HG03280 (cell line): Measurements from ENCODE around the gene UNC13D.
"Not testable (repeated sequence)": the region's sequence is repeated elsewhere in the genome, so short reads cannot be mapped to it uniquely, and the experiment has no call there.

Source experiments
- ATAC-seq: cut with Tn5 transposase; IDR thresholded peaks from one replicate; pipeline ENCODE4 v1.9.1; 2021; ENCODE audit warnings: mild to moderate bottlenecking, moderate library complexity; ENCODE audit not compliant: unreplicated experiment

Gene UNC13D

DNA sequence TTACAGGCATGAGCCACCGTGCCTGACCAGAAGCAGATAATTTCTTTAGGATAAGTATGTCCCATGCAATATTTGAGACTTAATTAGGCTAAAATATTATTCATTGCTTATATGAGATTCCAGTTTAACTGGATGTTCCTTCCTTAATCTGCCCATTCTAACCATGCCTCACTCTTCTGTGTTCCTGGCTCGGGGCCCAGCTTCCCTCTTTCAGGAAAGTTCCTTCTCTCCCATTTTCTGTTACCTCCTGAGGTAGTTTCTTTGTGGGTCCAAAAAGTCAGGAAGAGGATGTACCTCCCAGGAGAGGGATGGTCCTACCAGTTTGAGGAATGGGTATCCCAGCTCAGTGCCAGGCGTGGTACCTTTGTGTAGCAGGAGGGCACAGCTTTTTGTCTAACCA, 36.3 kb downstream of the UNC13D start:
- ATAC-seq = no peak

DNA sequence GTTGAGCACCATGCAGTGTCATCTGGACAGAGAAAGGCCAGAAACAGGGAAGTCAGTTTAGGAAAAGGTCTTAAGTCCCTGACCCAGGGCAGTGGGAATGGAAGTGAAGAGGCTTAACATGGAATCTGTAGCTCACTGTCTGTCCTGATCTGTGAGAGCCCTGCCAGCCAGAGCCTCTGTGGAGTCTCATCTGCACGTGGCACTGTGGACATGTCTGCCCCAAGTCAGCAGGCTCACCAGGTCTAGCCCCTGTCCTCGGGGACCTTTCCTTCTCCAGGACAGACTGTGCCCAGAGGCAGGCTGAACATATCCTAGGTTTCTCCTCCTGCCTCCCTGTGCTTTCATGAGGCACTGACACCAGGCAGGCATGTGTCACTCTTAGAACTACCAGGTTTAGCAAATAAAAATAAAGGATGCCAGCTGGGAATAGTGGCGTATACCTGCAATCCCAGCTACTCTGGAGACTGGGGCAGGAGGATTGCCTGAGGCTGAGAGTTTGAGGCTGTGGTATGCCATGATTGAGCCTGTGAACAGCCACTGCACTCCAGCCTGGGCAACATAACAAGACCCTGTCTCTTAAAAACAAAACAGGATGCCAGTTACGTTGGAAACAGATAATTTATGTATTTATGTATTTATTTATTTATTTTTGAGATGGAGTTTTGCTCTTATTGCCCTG, 37.2 kb downstream of the UNC13D start:
- no peak for ATAC-seq

DNA sequence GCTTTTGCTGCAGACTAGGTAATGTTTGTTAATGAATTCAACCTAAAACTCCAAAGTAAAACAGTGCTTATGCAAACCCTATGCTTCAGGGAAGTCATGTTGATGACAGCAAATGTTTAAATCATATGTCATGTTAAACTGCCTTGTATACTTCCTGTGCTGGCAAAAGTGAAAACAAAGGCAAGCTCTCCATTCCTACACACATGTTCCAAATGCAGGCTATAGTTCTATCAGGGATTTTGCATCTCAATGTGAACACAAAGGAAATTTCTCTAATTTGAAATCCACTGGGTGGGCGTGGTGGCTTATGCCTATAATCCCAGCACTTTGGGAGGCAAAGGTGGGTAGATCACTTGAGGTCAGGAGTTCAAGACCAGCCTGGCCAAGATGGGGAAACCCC, 40.3 kb downstream of the UNC13D start:
- no peak for ATAC-seq

DNA sequence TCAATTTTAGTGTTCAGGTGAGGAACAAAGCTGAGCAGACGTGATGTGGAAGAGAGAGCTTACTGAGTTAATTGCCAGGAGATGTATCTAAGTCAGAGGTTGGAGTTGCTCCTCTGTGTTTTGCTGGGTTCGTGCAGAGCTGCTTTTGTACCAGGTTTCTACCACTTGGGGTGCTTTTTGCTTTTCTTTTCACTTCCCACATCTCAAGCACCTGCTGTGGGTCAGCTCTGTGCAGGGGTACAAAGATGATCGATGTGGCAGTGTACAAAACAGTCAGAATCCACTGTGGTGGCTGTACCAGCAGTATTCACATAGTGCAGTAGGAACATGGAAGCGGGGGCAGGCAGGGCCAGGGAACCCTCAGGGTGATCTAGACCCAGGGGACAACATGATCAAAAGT, 44.8 kb downstream of the UNC13D start:
- ATAC-seq = no peak

DNA sequence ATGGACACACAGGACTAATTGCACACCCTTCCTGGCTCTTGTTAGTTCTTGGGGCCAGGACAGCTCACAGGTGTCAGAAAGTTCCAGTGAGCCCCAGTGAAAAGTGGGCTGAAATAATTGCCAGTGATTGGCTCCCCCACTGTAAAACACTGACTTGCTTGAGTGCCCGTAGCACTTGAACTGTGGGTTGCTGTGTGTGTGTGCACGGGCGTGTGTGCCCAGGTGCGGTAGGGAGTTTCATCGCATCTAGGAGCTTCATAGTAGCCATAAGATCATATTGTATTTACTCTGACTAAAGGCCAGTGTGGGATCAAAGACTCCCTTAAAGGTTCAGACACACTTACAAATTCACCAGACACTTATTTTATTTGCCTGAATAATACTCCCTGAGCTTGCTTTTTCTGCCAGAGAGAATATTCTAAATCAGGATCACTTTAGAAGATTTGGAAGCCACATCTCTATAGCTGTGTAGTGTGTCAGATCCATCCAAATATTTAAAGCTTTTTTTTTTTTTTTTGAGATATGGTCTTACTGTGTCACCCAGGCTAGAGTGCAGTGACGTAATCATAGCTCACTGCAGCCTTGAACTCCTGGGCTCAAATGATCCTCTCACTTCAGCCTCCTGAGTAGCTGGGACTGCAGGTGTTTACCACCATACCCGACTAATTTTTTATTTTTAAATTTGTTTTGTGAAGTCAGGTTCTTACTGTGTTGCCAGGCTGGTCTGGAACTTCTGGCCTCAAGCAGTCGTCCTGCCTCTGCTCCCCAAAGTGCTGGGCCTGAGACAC, 48.2 kb downstream of the UNC13D start:
- ATAC-seq = no peak

DNA sequence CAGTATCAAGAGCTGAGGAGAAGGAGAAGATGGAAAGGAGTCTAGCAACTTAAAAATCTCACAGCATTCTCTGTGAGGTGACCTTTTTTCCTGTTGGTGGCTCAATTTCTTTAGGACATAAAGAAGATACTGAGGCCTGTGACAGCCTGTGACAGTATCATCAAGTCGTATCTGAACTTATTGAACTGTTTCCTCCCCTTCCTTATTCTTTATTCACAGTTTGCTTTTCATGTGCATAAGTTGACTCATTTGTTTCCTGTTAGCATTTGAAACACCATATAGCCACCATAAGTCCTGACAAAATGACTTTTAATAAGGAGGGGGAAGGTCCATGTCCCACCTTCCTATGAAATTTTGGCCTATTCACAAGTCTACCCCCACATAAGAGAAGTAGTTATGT, 50.7 kb downstream of the UNC13D start:
- no peak for ATAC-seq

DNA sequence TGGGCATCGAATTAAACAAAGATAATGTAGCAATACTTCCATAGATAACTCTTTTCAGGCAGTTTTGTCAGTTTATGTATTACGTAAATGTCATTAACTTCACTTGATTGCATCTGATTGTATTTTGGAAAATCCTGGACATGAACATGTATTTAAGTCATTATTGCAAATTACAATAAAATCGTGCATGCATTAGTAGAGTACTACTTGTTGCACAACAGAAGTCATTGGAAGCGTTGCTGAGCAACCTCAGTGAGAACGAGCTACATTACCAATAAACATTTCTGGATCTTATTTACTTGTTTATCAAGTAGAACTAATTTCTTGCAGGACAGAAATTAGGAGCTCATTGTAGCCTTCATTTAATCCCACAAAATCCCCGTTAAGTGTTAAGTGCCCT, 53.0 kb downstream of the UNC13D start:
- no peak for ATAC-seq

DNA sequence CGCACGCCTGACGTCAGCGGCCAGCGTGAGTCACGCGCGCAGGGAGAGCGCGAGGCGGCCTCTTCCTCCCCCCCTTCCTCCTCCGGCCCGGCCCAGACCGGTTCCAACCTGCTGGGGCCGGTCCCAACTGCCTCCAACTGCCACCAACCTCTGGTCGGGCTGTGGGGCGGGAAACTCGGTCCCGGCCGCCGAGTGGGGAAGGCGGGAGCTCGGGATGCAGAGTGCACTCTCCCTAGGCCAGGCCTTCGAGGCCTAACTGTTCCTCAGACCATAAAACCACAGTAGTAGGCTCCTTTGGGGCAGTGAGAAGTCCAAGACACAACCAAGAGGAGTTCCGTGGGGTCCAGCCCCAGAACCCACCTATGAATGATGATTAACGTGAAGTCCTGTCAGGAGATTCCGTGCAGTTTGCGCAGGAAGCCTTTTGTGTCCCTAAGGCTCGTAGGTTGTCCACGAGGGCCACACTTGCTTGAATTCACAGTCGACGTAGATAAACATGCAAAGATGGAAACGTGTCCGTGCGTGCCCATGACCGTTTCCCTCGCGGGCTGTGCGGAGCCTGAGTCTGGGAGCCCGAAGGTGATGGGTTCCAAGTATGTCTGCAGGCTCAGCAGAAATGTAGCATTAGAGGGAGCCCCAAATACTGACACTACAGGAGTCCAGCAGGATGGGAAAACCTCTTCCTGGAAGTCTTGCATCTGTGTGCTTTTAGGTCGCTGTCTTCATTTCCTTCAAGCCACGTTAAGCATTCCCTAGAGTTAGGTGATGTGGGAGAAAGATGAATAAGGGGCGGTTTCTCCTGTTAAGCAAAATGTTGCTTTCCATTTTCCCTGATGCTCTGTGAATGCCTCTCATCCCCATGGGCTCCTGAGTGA, 59.0 kb downstream of the UNC13D start:
- peak; percentile 59 for ATAC-seq

DNA sequence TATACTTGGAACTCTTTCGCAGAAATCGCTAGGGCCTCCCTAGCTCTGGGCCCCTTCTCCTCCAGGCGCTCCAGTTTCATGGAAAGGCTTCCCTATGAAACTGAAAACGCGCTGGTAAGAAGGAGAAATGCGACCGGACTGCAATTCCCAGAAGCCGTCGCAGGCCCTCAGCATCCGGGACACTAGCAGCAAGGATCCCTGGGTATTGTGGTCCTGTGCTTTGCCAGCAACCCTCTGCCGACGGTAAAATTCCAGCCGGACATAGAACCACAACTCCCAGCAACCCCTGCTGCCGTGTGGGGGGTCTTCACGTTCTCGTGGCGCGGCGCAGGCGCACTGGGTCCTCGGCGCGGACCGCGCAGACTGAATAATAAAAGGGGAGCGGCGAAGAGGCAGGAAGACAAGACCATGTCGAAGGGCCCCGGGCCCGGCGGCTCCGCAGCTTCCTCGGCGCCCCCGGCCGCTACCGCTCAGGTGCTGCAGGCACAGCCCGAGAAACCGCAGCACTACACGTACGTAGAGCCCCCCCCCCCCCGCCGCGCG, 59.7 kb downstream of the UNC13D start, which contains the start of gene UNK:
Gene UNK (plus strand): TSS at position 334 of the 543 bp plus-strand sequence. CDS start 75 bp downstream, at position 409.
- peak; percentile 58 for ATAC-seq

DNA sequence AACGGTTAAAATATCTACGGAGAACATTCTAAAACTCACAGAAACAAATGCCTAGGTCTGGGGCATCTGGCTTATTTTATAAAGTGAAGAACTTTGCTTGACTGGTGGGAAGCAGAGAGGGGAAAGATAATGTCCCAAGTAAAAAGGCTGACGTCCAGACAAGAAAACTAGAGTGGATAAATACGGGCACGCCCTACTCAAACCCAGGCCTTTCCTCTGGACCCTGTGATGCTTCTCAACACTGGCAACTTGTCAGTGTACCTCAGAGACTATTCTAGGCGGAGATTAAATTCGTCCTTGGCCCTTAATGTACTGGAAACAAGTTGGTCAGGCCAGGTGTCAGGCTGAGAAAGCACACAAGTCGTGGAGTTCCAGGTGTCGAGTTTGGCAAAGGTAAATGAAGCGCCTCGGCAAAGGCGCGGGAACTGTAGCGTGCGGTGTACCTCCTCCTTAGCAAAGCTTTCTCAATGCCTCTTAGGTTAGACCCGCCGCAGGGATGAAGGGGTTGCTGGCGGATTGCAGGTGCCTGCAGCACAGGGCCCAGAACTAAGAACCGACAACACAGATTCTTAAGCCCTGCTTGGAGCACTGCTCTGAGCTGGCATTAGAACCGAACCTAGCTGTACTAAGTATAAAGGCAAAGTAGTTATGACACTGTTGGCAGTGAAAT, 60.3 kb downstream of the UNC13D start:
- ATAC-seq = peak; percentile 1

DNA sequence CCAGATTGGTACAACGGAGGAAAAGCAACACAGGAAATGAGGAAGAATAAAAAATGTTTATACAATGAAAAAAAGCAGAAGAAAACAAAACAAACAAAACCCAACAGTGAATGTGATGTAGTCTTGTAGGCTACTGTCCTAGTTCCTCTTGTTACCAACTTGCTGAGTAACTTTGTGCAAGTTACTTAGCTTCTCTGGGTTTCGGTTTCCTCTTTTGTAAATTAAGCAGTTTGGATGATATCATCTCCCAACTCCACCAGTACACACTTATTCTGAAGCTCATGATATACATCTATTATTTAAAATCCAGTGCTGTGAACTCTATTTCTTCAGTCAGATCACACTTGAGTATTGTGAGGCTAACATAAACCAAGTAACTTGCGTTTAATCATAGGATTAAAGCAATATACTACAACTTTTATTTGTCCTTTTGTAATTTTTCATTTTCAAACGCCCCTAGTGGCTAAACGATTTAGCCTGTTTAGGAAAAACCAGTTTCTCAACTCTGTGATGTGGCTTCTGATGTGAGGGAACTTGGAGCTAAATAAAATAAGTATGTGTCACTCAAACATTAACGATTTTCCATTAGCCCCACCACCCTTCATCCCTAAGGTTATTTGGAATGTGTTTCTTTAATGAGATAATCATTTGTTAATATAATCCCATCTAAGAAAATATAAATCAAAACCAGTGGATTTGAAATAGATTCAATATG, 61.0 kb downstream of the UNC13D start:
- ATAC-seq = no peak

DNA sequence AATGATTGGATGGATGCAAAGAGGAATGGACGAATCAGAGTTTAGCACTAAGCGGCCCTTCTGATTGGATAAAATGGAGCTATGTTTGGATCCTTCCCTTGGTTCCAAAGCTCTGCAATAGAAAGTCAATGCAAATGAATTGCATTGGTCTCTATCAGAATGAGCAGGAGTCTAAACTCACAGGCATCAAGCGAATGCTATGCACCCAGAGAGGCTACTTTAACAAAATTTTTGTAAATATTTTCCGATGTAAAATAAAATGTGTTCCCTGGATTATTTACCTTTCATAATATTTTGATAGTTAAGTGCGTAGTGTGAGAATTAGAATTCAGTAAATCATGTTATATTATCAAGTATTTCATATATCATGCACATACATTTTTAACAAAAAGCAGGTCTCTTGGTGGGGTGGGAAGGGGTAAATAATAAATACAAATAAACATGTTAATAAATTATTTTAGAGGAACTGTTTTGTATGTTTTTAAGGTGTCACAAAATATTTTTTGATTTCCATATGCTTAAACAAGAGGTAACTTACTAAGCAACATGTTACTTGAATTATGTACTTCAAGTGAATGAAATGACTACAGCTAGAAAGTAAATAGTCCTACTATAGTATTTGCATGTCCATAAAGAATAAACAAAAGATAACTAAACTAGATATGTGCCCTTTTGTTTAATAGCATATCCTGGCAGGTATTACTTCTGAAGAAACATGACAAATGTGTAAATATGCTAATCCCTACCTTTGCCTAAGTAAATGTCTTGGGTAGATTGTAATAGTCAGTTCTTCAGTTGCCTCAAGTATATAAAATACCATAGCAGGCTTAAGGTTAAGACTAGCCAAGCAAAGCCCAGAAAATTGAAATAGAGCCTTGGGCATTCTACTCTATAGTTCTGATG, 64.0 kb downstream of the UNC13D start:
- ATAC-seq = no peak

DNA sequence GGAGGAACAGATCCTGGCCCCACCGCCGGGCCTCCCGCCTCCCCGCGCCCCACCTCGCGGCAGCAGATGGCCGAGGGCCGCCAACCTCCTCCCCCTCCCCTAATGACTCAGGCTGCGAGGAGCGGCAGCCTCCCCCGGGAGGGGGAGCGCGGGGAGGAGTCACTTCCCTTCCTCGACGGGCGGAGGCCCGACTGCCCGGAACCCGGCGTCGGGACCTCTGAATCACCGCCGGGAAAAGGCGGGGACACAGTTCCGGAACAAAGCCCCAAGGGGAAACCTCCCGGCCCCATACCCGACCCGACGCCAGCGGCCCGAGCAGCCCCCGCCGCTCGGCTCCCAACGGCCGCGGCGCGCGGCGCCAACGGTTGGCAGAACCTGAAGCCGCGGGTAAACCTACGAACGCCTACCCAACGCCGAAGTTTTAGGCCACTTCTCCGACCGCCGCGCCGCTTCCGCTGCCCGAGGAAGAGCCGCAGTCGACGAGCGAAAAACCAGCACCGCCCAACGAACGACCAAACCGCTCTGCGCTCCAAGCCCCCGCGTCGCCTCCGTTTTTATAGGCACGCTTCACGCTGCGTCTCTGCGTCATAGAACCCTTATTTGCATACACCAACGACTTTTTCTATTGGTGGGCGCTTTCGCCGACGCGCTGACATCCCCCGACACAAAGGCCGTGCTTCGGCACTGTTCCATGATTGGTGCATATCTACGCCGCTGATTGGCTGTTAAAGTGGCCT, 64.8 kb downstream of the UNC13D start:
- ATAC-seq = peak; percentile 75

DNA sequence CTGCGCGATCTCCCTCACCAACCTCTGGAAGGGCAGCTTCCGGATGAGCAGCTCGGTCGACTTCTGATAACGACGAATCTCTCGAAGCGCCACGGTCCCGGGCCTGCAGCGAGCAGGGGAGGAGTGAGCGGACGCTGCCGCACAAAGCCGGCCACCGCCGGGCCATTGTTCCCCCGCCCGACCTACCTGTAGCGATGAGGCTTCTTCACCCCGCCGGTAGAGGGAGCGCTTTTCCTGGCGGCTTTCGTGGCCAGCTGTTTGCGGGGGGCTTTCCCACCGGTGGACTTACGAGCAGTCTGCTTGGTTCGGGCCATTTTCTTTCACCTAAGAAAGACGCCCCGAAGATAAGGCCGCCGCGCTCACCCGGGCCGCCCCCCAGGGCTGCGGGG, 65.3 kb downstream of the UNC13D start:
- ATAC-seq = peak; percentile 5

DNA sequence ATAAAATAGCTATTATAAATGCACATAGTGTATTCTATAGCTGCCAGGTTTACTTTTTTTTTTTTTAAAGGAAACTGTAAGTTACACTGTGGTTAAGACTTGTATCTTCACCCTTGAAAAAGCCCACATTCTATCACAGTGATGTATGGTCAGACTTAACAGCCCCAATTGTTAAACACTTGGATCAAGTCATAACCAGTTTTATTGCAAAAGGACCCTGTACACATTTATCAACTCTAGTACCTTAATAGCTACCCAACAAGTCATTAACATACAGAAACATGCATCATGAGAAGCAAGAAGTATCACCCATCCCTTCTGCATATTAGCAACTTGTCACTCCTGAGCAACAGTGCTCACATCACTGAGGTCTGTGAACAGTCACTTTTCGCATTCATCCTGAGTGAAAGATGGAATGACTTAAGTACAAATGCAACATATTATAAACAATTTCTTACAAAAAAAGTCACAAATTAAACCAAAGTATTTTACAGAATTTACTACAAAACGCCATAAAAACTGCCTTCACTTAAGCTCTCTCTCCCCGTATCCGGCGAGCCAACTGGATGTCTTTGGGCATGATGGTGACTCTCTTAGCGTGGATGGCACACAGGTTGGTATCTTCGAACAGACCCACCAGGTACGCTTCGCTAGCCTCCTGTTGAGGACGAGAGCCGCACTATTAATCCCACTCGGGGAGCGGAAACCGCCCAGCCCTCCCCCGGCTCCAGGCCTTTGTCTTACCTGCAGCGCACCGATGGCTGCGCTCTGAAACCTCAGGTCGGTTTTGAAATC, 65.9 kb downstream of the UNC13D start:
- ATAC-seq = not testable (repeated sequence)

DNA sequence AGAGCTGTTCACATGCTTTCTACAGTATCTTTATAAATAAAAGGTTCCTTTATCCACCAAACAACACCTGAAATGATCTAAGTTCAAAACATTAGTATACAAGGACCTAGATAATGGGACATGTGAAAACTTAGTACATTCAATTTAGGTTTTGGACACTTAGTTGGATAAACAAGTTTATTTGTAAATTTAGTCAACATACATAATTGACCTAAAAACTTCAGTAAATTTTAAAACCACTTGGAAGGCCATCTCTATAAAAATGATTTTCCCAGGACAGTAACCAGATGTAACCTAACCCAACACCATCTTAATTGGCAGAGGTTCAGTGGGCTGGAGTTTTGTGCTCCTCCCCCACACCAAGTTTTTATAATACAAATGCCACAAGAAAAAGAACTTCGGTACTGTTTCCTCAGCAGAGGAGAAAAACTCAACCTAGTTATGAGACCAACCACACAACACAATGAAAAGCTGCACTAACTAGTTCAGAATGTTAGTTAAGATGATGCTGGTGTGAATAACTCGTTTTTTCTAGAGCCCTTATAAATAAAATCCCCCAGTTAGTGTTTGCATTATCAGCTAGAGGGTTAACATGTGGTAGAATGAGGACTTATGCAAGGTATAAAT, 66.8 kb downstream of the UNC13D start:
- ATAC-seq = no peak
